T-cell (primary cell): ENCODE results near the gene GRPEL1. TPM values are rescaled to one million over a fixed set of nuclear protein-coding genes. Genes with fewer than 3 reads are reported as not detected.
A peak's percentile ranks its signal among the peaks of the same experiment; 100 is the strongest.

Source experiments
- ATAC-seq, 4 experiments: fragments of 200-7000 bp in 3 of 4; fragments of 150-1000 bp in 1 of 4; cut with Tn5 transposase; replicated peaks in 1 of 4; 1 replicate in 3 of 4; 2 replicates in 1 of 4; pipeline ENCODE4 v1.10.0; 2021; ENCODE audit warnings: moderate library complexity in 3 of 4, mild to moderate bottlenecking in 2 of 4, moderate number of reproducible peaks in 1 of 4
- CTCF ChIA-PET, 2 donors: fragments of 300-600 bp; sonication (Branson Sonifier 250); formaldehyde crosslinking; loops; one replicate each; lab custom pipeline; 2022; ENCODE audit warnings: antibody characterized with exemption in 2 of 2; lab: Charles Lee
- POLR2A ChIA-PET, 2 donors: fragments of 300-600 bp; sonication (Branson Sonifier 250); formaldehyde crosslinking; loops; one replicate each; lab custom pipeline; 2022; ENCODE audit warnings: antibody characterized with exemption in 2 of 2; lab: Charles Lee
- DNase-seq, 35 experiments: peaks; one replicate each; pipeline versions ENCODE4 v3.0.0 to v3.0.0-alpha.2; 2013 to 2023
- H3K27ac ChIP-seq: one replicate; pipeline ENCODE4 v1.5.1; 2013; ENCODE audit warnings: low read length
- H3K27me3 ChIP-seq, 2 experiments: replicated peaks in 1 of 2; 1 replicate in 1 of 2; 2 replicates in 1 of 2; pipeline versions ENCODE4 v1.6.1 to v1.7.0; 2013; ENCODE audit warnings: low read length in 1 of 2, mixed read lengths in 1 of 2; ENCODE audit not compliant: control insufficient read depth in 2 of 2, insufficient read depth in 2 of 2; ENCODE audit errors: extremely low read depth in 1 of 2
- H3K36me3 ChIP-seq, 2 donors: 1 replicate in 1 of 2; 2 replicates in 1 of 2; pipeline versions ENCODE4 v1.6.1 to v1.7.0; 2013; ENCODE audit warnings: low read length in 1 of 2; ENCODE audit not compliant: control insufficient read depth in 2 of 2, insufficient read depth in 1 of 2; ENCODE audit errors: extremely low read depth in 1 of 2
- H3K4me1 ChIP-seq, 2 experiments: 1 replicate in 1 of 2; 2 replicates in 1 of 2; pipeline versions ENCODE4 v1.6.1 to v1.7.0; 2013; ENCODE audit warnings: low read length in 2 of 2, mixed read lengths in 1 of 2; ENCODE audit not compliant: insufficient read depth in 2 of 2, control insufficient read depth in 1 of 2; ENCODE audit errors: extremely low read depth in 1 of 2
- H3K4me3 ChIP-seq, 2 donors: 1 replicate in 1 of 2; 2 replicates in 1 of 2; pipeline versions ENCODE4 v1.5.1 to v1.7.0; 2013; ENCODE audit warnings: mild to moderate bottlenecking in 2 of 2, low read length in 1 of 2, moderate library complexity in 1 of 2; ENCODE audit not compliant: control insufficient read depth in 1 of 2; ENCODE audit errors: extremely low read depth in 1 of 2
- H3K9me3 ChIP-seq: 2 replicates; pipeline ENCODE4 v1.7.0; 2013
- H3K27ac Mint-ChIP-seq, 2 donors: one replicate each; pipeline ENCODE4 v1.8.0; 2020 to 2021; ENCODE audit warnings: mild to moderate bottlenecking in 2 of 2, mixed read lengths in 2 of 2
- H3K27me3 Mint-ChIP-seq, 2 donors: one replicate each; pipeline ENCODE4 v1.8.0; 2021 to 2022; ENCODE audit warnings: mixed read lengths in 2 of 2
- H3K36me3 Mint-ChIP-seq: one replicate; pipeline ENCODE4 v1.8.0; 2021; ENCODE audit warnings: mixed read lengths
- H3K4me1 Mint-ChIP-seq, 3 donors: one replicate each; pipeline ENCODE4 v1.8.0; 2020 to 2022; ENCODE audit warnings: mixed read lengths in 3 of 3, mild to moderate bottlenecking in 1 of 3
- H3K4me3 Mint-ChIP-seq, 3 donors: one replicate each; pipeline ENCODE4 v1.8.0; 2020 to 2022; ENCODE audit warnings: mild to moderate bottlenecking in 3 of 3, mixed read lengths in 3 of 3, moderate library complexity in 3 of 3
- H3K9me3 Mint-ChIP-seq, 3 donors: one replicate each; pipeline ENCODE4 v1.8.0; 2020 to 2022; ENCODE audit warnings: mixed read lengths in 3 of 3
- WGBS: methylation state at CpG from one replicate; pipeline ENCODE4 v1.1.5; 2013; ENCODE audit warnings: missing lambda C conversion rate; ENCODE audit not compliant: insufficient coverage; 5-methylcytosine and 5-hydroxymethylcytosine counted together
- total RNA-seq, 35 experiments: library from RNA in 6 of 35; stranded (reverse) in 6 of 35; fragments of 120-200 nt in 1 of 35; gene quantifications; one replicate each; pipeline versions ENCODE4 v1.2.1 to v1.2.4 and lab custom pipeline; 2013 to 2026

GRPEL1 gene
- total RNA-seq, 5 donors from 2014 or later (not counting 1 experiment from before 2014, with no cell fraction given), result 29.9 to 54.6 (median 36.8) TPM

- Mint-ChIP-seq H3K4me3 (no peak overlapping the region), H3K27me3 (no peaks in the 10 kb centered on the region), H3K4me1 (no peaks in the 10 kb centered on the region), H3K36me3 (peaks cover 36% of the 10 kb centered on the region), H3K9me3 (no peaks in the 10 kb centered on the region), H3K27ac (no peak overlapping the region)
- 96% methylated on average over 11 of the region's 12 CpGs for WGBS
- no peak for DNase-seq
- no peaks in the 10 kb centered on the region for H3K9me3 ChIP-seq
- peaks cover 17 to 72% of the 10 kb centered on the region in 2 donors for H3K36me3 ChIP-seq
- peaks cover 0 to 3% of the 10 kb centered on the region in 2 experiments for H3K4me1 ChIP-seq
- no peak overlapping the region for H3K27ac ChIP-seq
- ATAC-seq, result peak in 1 of 4 experiments; percentile 19
- no peaks in the 10 kb centered on the region for H3K27me3 ChIP-seq
- ChIA-PET CTCF (no interaction called here), POLR2A (no interaction called here)
- no peak overlapping the region for H3K4me3 ChIP-seq
These were observed 44.0 kb downstream of the GRPEL1 start for GRCh38 chr4:7023901-7024300.

GRCh38 chr4:7023486-7023885 is 44.4 kb downstream of the GRPEL1 start:
- ChIA-PET POLR2A (no interaction called here), CTCF (no interaction called here)
- Histone ChIP-seq H3K4me3 (no peak overlapping the region), H3K9me3 (no peaks in the 10 kb centered on the region), H3K4me1 (peaks cover 0 to 3% of the 10 kb centered on the region in 2 experiments), H3K36me3 (peaks cover 21 to 76% of the 10 kb centered on the region in 2 donors), H3K27me3 (no peaks in the 10 kb centered on the region), H3K27ac (no peak overlapping the region)
- Mint-ChIP-seq H3K36me3 (peaks cover 38% of the 10 kb centered on the region), H3K4me3 (no peak overlapping the region), H3K27ac (no peak overlapping the region), H3K27me3 (no peaks in the 10 kb centered on the region), H3K9me3 (no peaks in the 10 kb centered on the region), H3K4me1 (no peaks in the 10 kb centered on the region)
- WGBS, result 92% methylated on average over 16 of the region's 16 CpGs
- ATAC-seq (no peak), DNase-seq (no peak)

DNA sequence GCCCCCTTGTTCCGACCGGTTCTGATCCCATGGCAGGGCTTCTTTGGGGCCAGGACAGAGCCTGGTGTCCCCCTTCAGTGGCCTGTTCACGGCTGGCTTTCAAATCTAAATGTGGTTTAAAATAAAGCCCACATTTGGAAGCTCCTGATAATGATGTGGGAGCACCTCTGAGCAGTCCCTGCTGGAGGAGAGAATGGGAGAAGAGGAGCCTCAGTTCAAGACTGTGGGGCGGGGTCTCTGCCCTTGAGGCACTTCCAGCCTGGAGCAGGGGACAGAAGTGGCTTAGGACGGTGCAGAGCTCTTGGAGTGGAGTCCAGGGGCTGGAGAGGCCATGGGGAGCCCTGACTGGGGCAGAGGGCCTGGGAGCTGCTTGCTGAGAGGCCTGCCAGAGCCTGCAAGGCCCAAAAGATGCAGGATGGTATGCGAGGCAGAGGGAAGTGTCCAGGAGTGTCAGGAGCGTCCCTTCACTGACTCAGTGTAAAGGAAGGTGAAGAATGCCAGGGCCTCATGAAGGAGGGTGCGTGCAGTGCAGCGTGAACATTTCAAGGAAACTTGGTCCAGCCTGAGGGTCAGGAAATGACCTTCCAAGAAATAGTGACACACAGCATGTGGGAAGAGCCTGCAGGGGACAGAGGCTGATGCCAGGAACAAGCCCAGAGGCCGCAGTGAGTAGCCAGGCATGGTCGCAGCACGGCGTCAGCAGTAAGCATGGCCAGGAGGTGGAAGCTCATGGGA is 45.8 kb downstream of the GRPEL1 start:
- DNase-seq (no peak), ATAC-seq (no peak)
- H3K4me1 ChIP-seq, result peaks cover 0 to 3% of the 10 kb centered on the region in 2 experiments
- no peaks in the 10 kb centered on the region for H3K4me1 Mint-ChIP-seq
- H3K27me3 ChIP-seq, result no peaks in the 10 kb centered on the region
- H3K36me3 Mint-ChIP-seq, result peaks cover 36% of the 10 kb centered on the region
- H3K36me3 ChIP-seq, result peaks cover 31 to 80% of the 10 kb centered on the region in 2 donors
- no peaks in the 10 kb centered on the region for H3K9me3 ChIP-seq
- H3K27ac Mint-ChIP-seq, result no peak overlapping the region
- WGBS, result 94% methylated on average over 13 of the region's 13 CpGs
- no peak overlapping the region for H3K4me3 ChIP-seq
- no peaks in the 10 kb centered on the region for H3K9me3 Mint-ChIP-seq
- no peak overlapping the region for H3K4me3 Mint-ChIP-seq
- CTCF ChIA-PET, result no interaction called here
- H3K27me3 Mint-ChIP-seq, result no peaks in the 10 kb centered on the region
- POLR2A ChIA-PET, result no interaction called here
- H3K27ac ChIP-seq, result no peak overlapping the region

GRCh38 chr4:7021355-7021754 is 46.5 kb downstream of the GRPEL1 start:
- ChIA-PET POLR2A (interaction anchor here in 1 of 2 donors (0.5 kb wide), 1 partner anchor 145 kb away, joined by 3 read pairs; no protein-coding TSS in a partner anchor), CTCF (no interaction called here)
- H3K4me1 Mint-ChIP-seq, result no peaks in the 10 kb centered on the region
- no peak overlapping the region for H3K4me3 Mint-ChIP-seq
- WGBS, result no CpG with 5 or more reads among the region's 5 CpGs
- H3K27me3 Mint-ChIP-seq, result no peaks in the 10 kb centered on the region
- Histone ChIP-seq H3K4me1 (peaks cover 0 to 3% of the 10 kb centered on the region in 2 experiments), H3K27ac (no peak overlapping the region), H3K9me3 (no peaks in the 10 kb centered on the region), H3K27me3 (no peaks in the 10 kb centered on the region), H3K36me3 (peaks cover 31 to 80% of the 10 kb centered on the region in 2 donors), H3K4me3 (no peak overlapping the region)
- H3K27ac Mint-ChIP-seq, result no peak overlapping the region
- DNase-seq, result no peak
- ATAC-seq, result no peak
- peaks cover 32% of the 10 kb centered on the region for H3K36me3 Mint-ChIP-seq
- no peaks in the 10 kb centered on the region for H3K9me3 Mint-ChIP-seq

- H3K27ac Mint-ChIP-seq, result peak overlapping the region in 1 of 2 donors; percentile 59
These were observed 47.0 kb downstream of the GRPEL1 start for GRCh38 chr4:7020856-7021255.

GRCh38 chr4:7020290-7020689 is 47.6 kb downstream of the GRPEL1 start:
- Histone ChIP-seq H3K27ac (no peak overlapping the region), H3K36me3 (peaks cover 30 to 86% of the 10 kb centered on the region in 2 donors), H3K9me3 (no peaks in the 10 kb centered on the region), H3K4me3 (no peak overlapping the region), H3K4me1 (no peaks in the 10 kb centered on the region), H3K27me3 (no peaks in the 10 kb centered on the region)
- ChIA-PET CTCF (interaction anchor here in 1 of 2 donors (0.7 to 0.8 kb wide), 2 partner anchors 81 to 330 kb away, joined by 3 read pairs; no protein-coding TSS in a partner anchor), POLR2A (interaction anchor here in 1 of 2 donors (0.6 kb wide), 1 partner anchor 36 kb away, joined by 3 read pairs; no protein-coding TSS in a partner anchor)
- no peaks in the 10 kb centered on the region for H3K9me3 Mint-ChIP-seq
- no peaks in the 10 kb centered on the region for H3K4me1 Mint-ChIP-seq
- H3K27ac Mint-ChIP-seq, result no peak overlapping the region
- H3K27me3 Mint-ChIP-seq, result no peaks in the 10 kb centered on the region
- DNase-seq (no peak), ATAC-seq (no peak)
- WGBS, result 100% methylated on average over 1 of the region's 2 CpGs
- H3K4me3 Mint-ChIP-seq, result no peak overlapping the region
- peaks cover 34% of the 10 kb centered on the region for H3K36me3 Mint-ChIP-seq

More at GRCh38 chr4:7020856-7021255, 47.0 kb downstream of the GRPEL1 start:
- Histone ChIP-seq H3K27me3 (no peaks in the 10 kb centered on the region), H3K27ac (no peak overlapping the region), H3K4me3 (no peak overlapping the region), H3K9me3 (no peaks in the 10 kb centered on the region), H3K36me3 (peaks cover 31 to 84% of the 10 kb centered on the region in 2 donors), H3K4me1 (peaks cover 0 to 3% of the 10 kb centered on the region in 2 experiments)
- H3K9me3 Mint-ChIP-seq, result no peaks in the 10 kb centered on the region
- ATAC-seq, result no peak
- ChIA-PET POLR2A (interaction anchor here in 1 of 2 donors (0.5 to 0.6 kb wide), 2 partner anchors 36 to 145 kb away, joined by 3 read pairs; no protein-coding TSS in a partner anchor), CTCF (interaction anchor here in 1 of 2 donors (0.8 kb wide), 1 partner anchor 81 kb away, joined by 3 read pairs; no protein-coding TSS in a partner anchor)
- no peaks in the 10 kb centered on the region for H3K27me3 Mint-ChIP-seq
- H3K36me3 Mint-ChIP-seq, result peaks cover 32% of the 10 kb centered on the region
- DNase-seq, result no peak
- 100% methylated on average over 6 of the region's 11 CpGs for WGBS
- H3K4me3 Mint-ChIP-seq, result no peak overlapping the region
- H3K4me1 Mint-ChIP-seq, result no peaks in the 10 kb centered on the region
